ENCODE data around the gene TDRKH.

Gene TDRKH

DNA sequence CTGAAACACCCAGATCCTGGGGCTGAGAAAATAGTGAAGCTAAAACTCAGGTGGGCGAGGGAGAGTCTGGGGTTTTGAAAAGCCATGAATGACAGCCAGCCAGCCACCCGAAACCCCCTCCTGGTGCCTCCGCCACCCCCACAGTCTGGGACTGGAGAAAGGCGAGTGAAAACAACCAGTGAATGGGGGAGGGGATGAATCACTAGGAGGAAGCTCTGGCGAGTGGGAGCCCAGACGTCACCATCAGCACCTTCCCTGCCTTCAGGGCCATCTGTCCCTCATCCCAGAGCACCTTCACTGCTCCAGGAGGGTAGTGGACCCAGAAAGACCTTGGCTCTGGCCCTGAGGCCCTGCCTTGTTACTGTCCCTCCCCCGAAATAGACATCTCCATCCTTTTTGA is 32.1 kb upstream of the TDRKH start:
- no peak for DNase-seq

GRCh38 chr1:151820940-151821339 is 30.6 kb upstream of the TDRKH start:
- no peak for DNase-seq

DNA sequence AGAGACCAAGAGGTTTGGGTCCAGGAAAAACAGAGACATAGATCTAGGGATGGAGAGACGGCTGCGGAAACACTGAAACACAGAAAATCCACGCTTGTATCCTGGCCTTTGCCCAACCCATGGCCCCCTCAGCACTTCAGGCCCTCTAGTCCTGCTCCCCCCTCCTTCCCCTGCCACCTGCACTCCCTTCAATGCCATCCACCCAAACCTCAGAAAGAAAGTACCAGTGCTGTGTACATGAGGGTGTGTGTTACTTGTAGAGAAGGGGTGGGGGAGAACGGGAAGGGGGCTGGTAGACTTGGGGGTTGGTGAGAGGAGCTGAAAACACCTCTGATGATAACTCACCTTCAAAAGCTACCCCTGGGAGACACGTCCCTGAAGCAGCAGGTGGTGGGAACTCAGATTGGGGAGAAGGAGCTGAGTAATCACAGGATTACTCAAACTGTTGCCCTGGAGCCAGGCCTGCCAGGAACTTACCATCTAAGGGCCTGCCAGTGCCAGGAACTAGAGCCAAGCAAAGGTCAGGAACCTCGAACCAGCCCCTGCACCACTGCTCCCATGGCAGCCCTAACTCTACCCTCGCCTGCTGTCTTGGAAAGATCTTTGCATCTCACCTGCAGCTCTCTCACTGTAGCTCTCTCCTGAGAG is 29.8 kb upstream of the TDRKH start:
- no peak for DNase-seq

- DNase-seq, result no peak
Measured at GRCh38 chr1:151819227-151819835, 29.0 kb upstream of the TDRKH start.

DNA sequence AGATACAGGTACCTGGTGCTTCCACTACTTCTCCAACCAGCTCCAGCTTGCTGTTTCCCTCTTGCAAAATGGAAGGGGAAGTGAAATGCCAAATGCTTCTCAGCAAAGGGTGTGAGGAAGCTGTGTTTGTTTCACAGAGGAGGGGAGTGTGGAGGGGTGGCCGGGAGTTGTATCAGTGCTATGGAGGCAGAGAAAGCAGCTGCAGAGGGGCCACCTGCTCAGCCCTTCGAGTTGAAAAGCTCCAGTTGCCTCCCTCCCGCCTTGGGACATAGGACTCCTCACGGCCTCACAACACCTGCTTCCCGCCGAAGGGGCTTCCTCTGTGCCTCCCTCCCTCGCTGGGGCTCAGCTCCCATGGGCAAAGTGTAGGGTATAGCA is 27.0 kb upstream of the TDRKH start:
- no peak for DNase-seq

GRCh38 chr1:151816548-151817352 is 26.4 kb upstream of the TDRKH start:
- DNase-seq, result no peak

DNA sequence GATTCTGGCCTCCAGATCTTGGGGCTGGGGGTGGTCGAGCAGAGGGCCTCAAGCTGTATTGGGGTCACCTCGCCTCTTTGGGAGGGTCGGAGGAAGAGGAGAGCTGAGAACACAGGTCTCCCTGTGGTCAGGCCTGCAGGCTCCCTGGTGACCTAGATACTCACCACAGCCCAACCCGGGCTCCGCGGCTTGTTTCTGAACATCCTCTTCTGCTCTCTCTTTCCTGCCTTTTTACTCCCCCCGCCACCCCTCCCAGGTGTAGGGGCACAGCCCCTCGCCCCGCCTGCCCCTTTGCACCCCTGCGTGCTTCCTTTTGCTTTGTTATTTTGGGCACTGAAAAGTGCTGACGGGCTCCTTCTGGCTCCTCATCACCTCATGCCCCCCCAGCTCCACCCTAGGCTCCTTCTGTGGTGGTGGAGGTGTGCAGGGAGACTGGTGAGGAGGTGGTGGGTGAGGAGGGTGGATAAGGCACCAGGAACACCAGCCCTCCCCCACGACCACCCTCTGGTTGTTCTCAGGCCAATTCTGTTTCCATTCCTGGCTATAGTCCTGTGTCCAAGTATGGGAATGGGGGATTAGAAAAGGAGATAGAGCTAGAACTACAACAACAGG is 25.5 kb upstream of the TDRKH start:
- no peak for DNase-seq

GRCh38 chr1:151814971-151815545 is 24.8 kb upstream of the TDRKH start:
- no peak for DNase-seq

DNA sequence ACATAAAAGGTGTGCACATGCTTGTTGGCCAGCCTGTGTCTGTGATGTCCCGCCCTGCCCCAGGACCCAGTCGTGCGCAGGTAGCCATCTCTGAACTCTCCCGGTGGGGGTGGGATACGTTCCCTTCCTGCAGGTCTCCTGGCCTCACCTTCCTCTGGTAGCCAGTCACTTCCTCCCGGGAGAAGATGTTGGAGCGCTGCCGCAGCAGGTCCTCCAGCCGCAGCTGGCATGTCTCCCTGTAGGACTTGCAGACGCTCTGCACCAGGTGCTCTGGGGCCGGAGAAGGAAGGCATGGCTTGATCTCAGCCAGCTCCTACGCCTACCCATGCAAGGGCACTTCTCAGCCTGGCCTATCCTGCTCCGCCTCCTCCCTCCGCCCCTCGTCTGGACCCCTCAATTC is 24.1 kb upstream of the TDRKH start:
- no peak for DNase-seq

DNA sequence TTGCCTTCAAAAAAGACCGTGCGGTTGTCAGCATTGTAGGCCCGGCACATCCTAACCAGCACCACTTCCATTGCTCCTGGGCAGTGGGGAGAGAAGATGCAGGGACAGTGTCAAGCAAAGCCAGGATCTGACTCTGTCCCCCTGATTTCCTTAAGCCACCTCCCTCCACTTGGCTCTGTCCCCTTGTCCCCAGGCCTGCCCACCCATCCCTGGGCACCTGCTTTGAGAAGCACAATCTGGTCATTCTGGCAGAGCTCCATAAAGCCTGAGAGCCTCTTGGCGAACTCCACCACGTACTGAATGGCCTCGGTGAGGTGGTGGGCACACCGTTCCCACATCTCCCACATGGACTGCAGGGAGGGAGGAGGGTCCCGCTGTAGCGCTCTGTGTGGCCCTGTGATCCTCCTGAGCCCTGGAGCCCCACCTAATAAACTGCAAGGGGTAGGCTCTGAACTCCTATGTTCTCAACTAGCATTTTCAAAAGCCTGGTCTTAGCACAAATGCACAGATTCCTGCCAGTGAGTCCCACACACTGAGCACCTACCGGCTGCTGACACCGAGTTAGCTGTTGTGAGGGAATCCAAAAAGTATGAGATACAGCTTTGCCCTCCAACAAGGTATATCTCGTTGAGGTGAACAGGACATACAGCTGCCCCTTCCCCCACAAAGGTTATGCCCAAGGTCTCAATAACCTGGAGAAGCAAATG is 23.1 kb upstream of the TDRKH start:
- DNase-seq, result no peak

GRCh38 chr1:151811181-151811580 is 20.9 kb upstream of the TDRKH start:
- peak; percentile 21 for DNase-seq

- DNase-seq, result no peak
Measured at GRCh38 chr1:151809985-151810556, 19.8 kb upstream of the TDRKH start.

GRCh38 chr1:151809290-151809984 is 19.1 kb upstream of the TDRKH start:
- no peak for DNase-seq

- no peak for DNase-seq
Measured at GRCh38 chr1:151807766-151808165, 17.5 kb upstream of the TDRKH start.

GRCh38 chr1:151807131-151807530 is 16.8 kb upstream of the TDRKH start:
- no peak for DNase-seq

- DNase-seq, result no peak
Measured at GRCh38 chr1:151806170-151806569, 15.9 kb upstream of the TDRKH start.

GRCh38 chr1:151805066-151805820 is 14.9 kb upstream of the TDRKH start, which contains the start of gene LINGO4:
LINGO4 (minus strand) TSS chr1:151805419; CDS start chr1:151802704, 2,715 bp downstream.
- DNase-seq, result no peak

DNA sequence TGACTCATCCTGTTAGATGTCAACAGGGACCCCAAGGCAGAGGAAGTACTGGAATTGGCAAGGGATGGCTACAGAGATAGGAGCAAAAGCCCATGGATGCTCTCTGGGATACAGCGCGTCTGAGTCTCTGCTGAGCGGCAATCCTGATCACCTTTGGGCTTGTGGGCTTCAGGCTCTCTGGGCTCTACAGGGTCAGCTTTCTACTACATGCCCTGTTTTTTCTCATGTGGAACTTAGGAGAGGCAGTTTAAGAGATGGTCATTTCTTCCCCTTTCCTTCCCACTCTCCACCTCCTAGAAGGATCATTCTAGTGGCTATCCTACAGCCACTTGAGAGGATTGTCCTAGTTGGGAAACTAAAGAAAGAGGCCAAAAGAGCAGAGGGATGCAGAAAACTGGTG is 13.6 kb upstream of the TDRKH start:
- no peak for DNase-seq

DNA sequence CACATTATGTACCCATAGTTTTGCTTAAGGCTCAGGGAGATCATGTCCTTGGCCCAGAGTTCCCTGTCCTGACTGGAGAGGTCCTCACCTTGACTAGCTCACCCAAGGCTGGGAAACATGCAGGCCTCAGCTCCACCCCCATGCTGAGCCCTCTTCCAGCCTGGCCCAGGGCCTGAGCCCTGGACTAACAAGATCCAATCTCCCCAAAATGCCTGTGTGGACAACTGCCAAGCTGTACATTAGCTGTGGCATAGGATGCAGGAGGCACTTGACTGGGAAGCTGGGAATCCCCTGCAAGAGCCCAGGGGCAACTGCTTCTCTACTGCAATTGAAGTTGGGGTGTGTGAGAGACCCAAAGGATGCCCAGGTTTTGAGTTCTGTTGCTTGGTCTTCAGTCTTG is 12.9 kb upstream of the TDRKH start:
- no peak for DNase-seq

- DNase-seq, result no peak
Measured at GRCh38 chr1:151802372-151802771, 12.1 kb upstream of the TDRKH start.

DNA sequence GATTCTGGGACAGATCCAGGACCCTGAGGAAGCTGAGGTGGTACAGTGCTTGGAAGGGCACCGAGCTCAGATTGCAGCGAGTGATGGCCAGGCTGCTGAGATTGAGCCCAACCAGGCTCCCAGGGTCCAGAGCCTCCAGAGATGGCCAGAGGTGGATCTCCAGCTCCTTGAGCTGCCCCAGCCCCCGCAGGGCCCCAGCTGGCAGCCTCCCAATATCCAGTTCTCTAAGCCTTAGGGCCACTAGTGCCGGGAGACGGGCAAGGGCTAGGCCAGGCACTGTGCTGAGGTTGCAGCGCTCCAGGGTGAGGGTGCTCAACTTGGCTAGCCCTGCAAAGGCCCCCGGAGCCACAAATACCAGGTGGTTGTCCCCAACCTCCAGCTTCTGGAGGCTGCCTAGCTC is 11.5 kb upstream of the TDRKH start:
- DNase-seq, result no peak

All from fibroblast of skin of right quadriceps (primary cell).